HCT116 (cell line): ENCODE measurements around the gene CHD2. TPM values are rescaled to one million over a fixed set of nuclear protein-coding genes. Genes with fewer than 3 reads are reported as not detected.

ENCODE experiments used
- ATAC-seq: fragments of 200-7000 bp; cut with Tn5 transposase; 2 replicates; pipeline ENCODE4 v1.9.1; 2020; ENCODE audit warnings: mild to moderate bottlenecking, moderate library complexity
- BruUV-seq: library from RNA; stranded (reverse); fragments of 400-500 nt; replicated peaks from 2 replicates; lab custom pipeline; 2021; lab: Mats Ljungman, UMichigan
- CTCF ChIA-PET: fragments of 300-600 bp; sonication (Branson Sonifier 250); formaldehyde crosslinking; loops from one replicate; lab custom pipeline; 2021; ENCODE audit warnings: antibody characterized with exemption; lab: Charles Lee
- POLR2A ChIA-PET: fragments of 300-600, 350-600 bp; sonication (Branson Sonifier 250); formaldehyde crosslinking; loops from one replicate; lab custom pipeline; 2021; ENCODE audit warnings: antibody characterized with exemption; lab: Charles Lee
- RAD21 ChIA-PET, 2 experiments: fragments of 300-600 bp; sonication (Branson Sonifier 250); formaldehyde crosslinking; loops; one replicate each; lab custom pipeline; 2023; ENCODE audit warnings: low total read pairs in 2 of 2; ENCODE audit not compliant: uncharacterized antibody in 2 of 2, unreplicated experiment in 2 of 2, low non-redundant PET in 1 of 2; lab: Charles Lee
- DNase-seq: peaks from one replicate; pipeline ENCODE4 v3.0.0-alpha.2; 2010; ENCODE audit warnings: low read depth, low spot score
- H2AFZ ChIP-seq: fragments of 200-600 bp; shearing (Covaris generic), sonication (generic); 2 replicates; pipeline ENCODE4 v1.6.1; 2017; ENCODE audit warnings: low read depth, mixed run types, mixed read lengths, antibody characterized with exemption, low read length; ENCODE audit not compliant: poor library complexity, severe bottlenecking
- H3K27ac ChIP-seq: 2 replicates; pipeline ENCODE4 v1.5.1; 2012; ENCODE audit warnings: low read depth, low read length
- H3K27me3 ChIP-seq: fragments of 200-600 bp; sonication (generic); 2 replicates; pipeline ENCODE4 v1.6.1; 2016; ENCODE audit warnings: mixed run types, low read length, mixed read lengths; ENCODE audit not compliant: insufficient read depth
- H3K36me3 ChIP-seq, 2 experiments: fragments of 200-500 bp in 1 of 2; fragments of 200-600 bp in 1 of 2; sonication (Bioruptor generic) in 1 of 2; sonication (generic) in 1 of 2; 2 replicates each; pipeline versions ENCODE4 v1.5.1 to v1.6.1; 2014 to 2016; ENCODE audit warnings: low read length in 2 of 2, inconsistent platforms in 1 of 2, mixed read lengths in 1 of 2, mixed run types in 1 of 2; ENCODE audit not compliant: insufficient read depth in 2 of 2, control insufficient read depth in 1 of 2
- H3K4me1 ChIP-seq, 2 experiments: fragments of 200-600 bp in 1 of 2; sonication (generic) in 1 of 2; 2 replicates each; pipeline versions ENCODE4 v1.5.1 to v1.6.1; 2012 to 2017; ENCODE audit warnings: low read length in 2 of 2, inconsistent platforms in 1 of 2, mild to moderate bottlenecking in 1 of 2, mixed read lengths in 1 of 2, mixed run types in 1 of 2, moderate library complexity in 1 of 2; ENCODE audit not compliant: insufficient read depth in 2 of 2, control insufficient read depth in 1 of 2
- H3K4me2 ChIP-seq: fragments of 200-600 bp; sonication (generic); 2 replicates; pipeline ENCODE4 v1.6.1; 2017; ENCODE audit warnings: mixed run types, low read length, mixed read lengths
- H3K4me3 ChIP-seq, 2 experiments: fragments of 200-600 bp in 1 of 2; sonication (generic) in 1 of 2; replicated peaks in 1 of 2; 2 replicates each; pipeline ENCODE4 v1.5.1; 2011 to 2016; ENCODE audit warnings: low read length in 2 of 2, control low read depth in 1 of 2, low read depth in 1 of 2, mild to moderate bottlenecking in 1 of 2, mixed read lengths in 1 of 2, mixed run types in 1 of 2
- H3K79me2 ChIP-seq: fragments of 200-600 bp; sonication (generic); 2 replicates; pipeline ENCODE4 v1.6.1; 2017; ENCODE audit warnings: mild to moderate bottlenecking, mixed run types, low read length, moderate library complexity, mixed read lengths; ENCODE audit not compliant: insufficient read depth
- H3K9ac ChIP-seq: fragments of 200-600 bp; sonication (generic); 2 replicates; pipeline ENCODE4 v1.6.1; 2016; ENCODE audit warnings: low read length, mixed read lengths
- H3K9me2 ChIP-seq: fragments of 200-600 bp; sonication (generic), shearing (Covaris generic); 2 replicates; pipeline ENCODE4 v1.6.1; 2017; ENCODE audit warnings: mixed run types, mild to moderate bottlenecking, moderate library complexity; ENCODE audit not compliant: insufficient read depth
- H3K9me3 ChIP-seq, 2 experiments: fragments of 200-500 bp in 1 of 2; fragments of 200-600 bp in 1 of 2; sonication (Bioruptor generic) in 1 of 2; sonication (generic) in 1 of 2; 2 replicates each; pipeline ENCODE4 v1.6.1; 2014 to 2017; ENCODE audit warnings: low read length in 2 of 2, mixed read lengths in 2 of 2, inconsistent platforms in 1 of 2, low read depth in 1 of 2, mild to moderate bottlenecking in 1 of 2, mixed run types in 1 of 2, moderate library complexity in 1 of 2; ENCODE audit not compliant: control insufficient read depth in 1 of 2, insufficient read depth in 1 of 2
- H4K20me1 ChIP-seq: fragments of 200-600 bp; sonication (generic), shearing (Covaris generic); 2 replicates; pipeline ENCODE4 v1.6.1; 2017; ENCODE audit warnings: mixed run types, mild to moderate bottlenecking, moderate library complexity; ENCODE audit not compliant: insufficient read depth
- ELF1 ChIP-seq: IDR thresholded peaks from 2 replicates; pipeline ENCODE4 v1.6.1; 2012; ENCODE audit warnings: low read depth, borderline replicate concordance
- FOSL1 ChIP-seq: IDR thresholded peaks from 2 replicates; pipeline ENCODE4 v1.6.1; 2012; ENCODE audit warnings: low read depth
- JUND ChIP-seq: IDR thresholded peaks from 2 replicates; pipeline ENCODE4 v1.6.1; 2012
- MAX ChIP-seq: IDR thresholded peaks from 2 replicates; pipeline ENCODE4 v1.6.1; 2012
- SP1 ChIP-seq: IDR thresholded peaks from 2 replicates; pipeline ENCODE4 v1.6.1; 2012; ENCODE audit warnings: low read depth
- YY1 ChIP-seq: IDR thresholded peaks from 2 replicates; pipeline ENCODE4 v1.6.1; 2011; ENCODE audit warnings: low read length, low read depth, moderate library complexity, mild to moderate bottlenecking; ENCODE audit not compliant: insufficient replicate concordance; ENCODE audit errors: extremely low read depth
- intact Hi-C: fragments of 100-400 bp; cut with micrococcal nuclease; formaldehyde crosslinking; loops from 2 replicates; pipeline ENCODE4 v1.10.0; 2022
- total RNA-seq: library from RNA; stranded (reverse); gene quantifications from one replicate; pipeline ENCODE4 v1.2.1, GENCODE V29; 2021; ENCODE audit not compliant: unreplicated experiment

CHD2 gene
- total RNA-seq, 1 experiment from 2014 or later = 116 TPM

GRCh38 chr15:92915766-92916435 lies 15.8 kb downstream of the CHD2 start:
- BruUV-seq = no TSS peak
- H3K27ac ChIP-seq = peak overlapping the region; percentile 87; the same call in 1 of the 2 replicates
- intact Hi-C loops = no loop called here
- H3K9me2 ChIP-seq = no peaks in the 10 kb centered on the region
- TF ChIP-seq FOSL1 = no peak
- TF ChIP-seq JUND = no peak
- TF ChIP-seq YY1 = no peak
- TF ChIP-seq SP1 = no peak
- TF ChIP-seq ELF1 = no peak
- TF ChIP-seq MAX = no peak
- DNase-seq (no peak), ATAC-seq (no peak)
- no peak overlapping the region for H2AFZ ChIP-seq
- H3K36me3 ChIP-seq = no peaks in the 10 kb centered on the region
- ChIA-PET RAD21 (no interaction called here), POLR2A (interaction anchor here (1.3 to 2.1 kb wide), 5 partner anchors 9 to 107 kb away, joined by 3 to 13 read pairs (median 4); partner anchors contain the start of gene CHD2), CTCF (interaction anchor here (1.2 to 7.7 kb wide), 2 partner anchors 107 to 118 kb away, joined by 3 to 67 read pairs; no protein-coding TSS in a partner anchor)
- 0 out of 2 replicates have a peak overlapping the region, but pooled peaks have one; percentile 2 for H3K9ac ChIP-seq
- peaks cover 99% of the 10 kb centered on the region for H3K79me2 ChIP-seq
- no peaks in the 10 kb centered on the region for H3K9me3 ChIP-seq
- no peak overlapping the region for H3K4me2 ChIP-seq
- peaks cover 56 to 91% of the 10 kb centered on the region in 2 experiments for H3K4me1 ChIP-seq
- H3K4me3 ChIP-seq = no peak overlapping the region
- H4K20me1 ChIP-seq = no peaks in the 10 kb centered on the region
- H3K27me3 ChIP-seq = no peaks in the 10 kb centered on the region
